HepG2 (cell line): ENCODE data around the gene ALG10B. TPM values are rescaled to one million over a fixed set of nuclear protein-coding genes. Genes with fewer than 3 reads are reported as not detected.
A peak's percentile ranks its signal among the peaks of the same experiment; 100 is the strongest.

Experiments
- CENPBD1 ChIP-seq: sonication (generic); formaldehyde crosslinking; IDR thresholded peaks from 2 replicates; pipeline ENCODE4 v1.8.0; 2022; ENCODE audit warnings: missing genetic modification reagents, low read depth, mild to moderate bottlenecking, borderline replicate concordance
- HMG20B ChIP-seq: conservative IDR thresholded peaks from 2 replicates; pipeline ENCODE4 v1.6.1; 2016; ENCODE audit warnings: missing genetic modification reagents, missing compliant biosample characterization
- NFIB ChIP-seq: sonication (generic); formaldehyde crosslinking; IDR thresholded peaks from 2 replicates; pipeline ENCODE4 v1.9.0; 2021; ENCODE audit warnings: missing genetic modification reagents, mild to moderate bottlenecking, borderline replicate concordance
- PHF8 ChIP-seq: sonication (generic); formaldehyde crosslinking; IDR thresholded peaks from 2 replicates; pipeline ENCODE4 v1.5.0; 2020; ENCODE audit warnings: missing genetic modification reagents
- SSRP1 ChIP-seq: IDR thresholded peaks from 2 replicates; pipeline ENCODE4 v1.6.1; 2016; ENCODE audit warnings: control low read depth
- TP53 ChIP-seq: sonication (generic); formaldehyde crosslinking; conservative IDR thresholded peaks from 2 replicates; pipeline ENCODE4 v1.4.0; 2020; ENCODE audit warnings: missing genetic modification reagents
- ZMYM4 ChIP-seq: sonication (generic); formaldehyde crosslinking; IDR thresholded peaks from 2 replicates; pipeline ENCODE4 v1.8.1; 2023; ENCODE audit warnings: mild to moderate bottlenecking, missing genetic modification reagents
- ZNF20 ChIP-seq: sonication (generic); formaldehyde crosslinking; IDR thresholded peaks from 2 replicates; pipeline ENCODE4 v1.4.0; 2020; ENCODE audit warnings: mild to moderate bottlenecking, moderate library complexity, missing genetic modification reagents
- ZNF263 ChIP-seq: sonication (generic); formaldehyde crosslinking; IDR thresholded peaks from 2 replicates; pipeline ENCODE4 v1.4.0; 2020; ENCODE audit warnings: missing genetic modification reagents
- ZNF609 ChIP-seq: sonication (generic); formaldehyde crosslinking; IDR thresholded peaks from 2 replicates; pipeline ENCODE4 v1.4.0; 2020; ENCODE audit warnings: mild to moderate bottlenecking, missing genetic modification reagents, borderline replicate concordance
- polyA plus RNA-seq, 8 experiments: library from polyadenylated mRNA; depleted of rRNA in 3 of 8; stranded (reverse) in 7 of 8; unstranded in 1 of 8; fragments of >200 nt; fragmentation: Illumina TruSeq in 4 of 8; extraction: Trizol in 4 of 8; gene quantifications; 2 replicates each; pipeline versions ENCODE4 v1.2.1 to v1.2.3, GENCODE V29; 2011 to 2016; ENCODE audit warnings: low read depth in 4 of 8, missing spikeins in 1 of 8, mixed read lengths in 1 of 8; ENCODE audit not compliant: insufficient read depth in 1 of 8
- total RNA-seq, 5 experiments: library from RNA; depleted of rRNA; stranded (reverse); fragments of >200 nt; fragmentation: Illumina TruSeq; extraction: Trizol; gene quantifications; 2 replicates each; pipeline ENCODE4 v1.2.3, GENCODE V29; 2016; ENCODE audit warnings: low read depth in 1 of 5
- TF ChIP-seq, protein P1 (sequence below): IDR thresholded peaks from 2 replicates; pipeline ENCODE4 v1.6.1; 2016; ENCODE audit warnings: low read depth, missing genetic modification reagents, missing compliant biosample characterization
- TF ChIP-seq, protein P2 (sequence below): sonication (generic); formaldehyde crosslinking; conservative IDR thresholded peaks from 2 replicates; pipeline ENCODE4 v1.8.0; 2022; ENCODE audit warnings: missing genetic modification reagents

ALG10B gene
- total and polyA plus RNA-seq, 2 of the 13 experiments (the other 11 are each of a cell fraction or from before 2014, with no cell fraction given) = 3.3 to 9.3 TPM

DNA sequence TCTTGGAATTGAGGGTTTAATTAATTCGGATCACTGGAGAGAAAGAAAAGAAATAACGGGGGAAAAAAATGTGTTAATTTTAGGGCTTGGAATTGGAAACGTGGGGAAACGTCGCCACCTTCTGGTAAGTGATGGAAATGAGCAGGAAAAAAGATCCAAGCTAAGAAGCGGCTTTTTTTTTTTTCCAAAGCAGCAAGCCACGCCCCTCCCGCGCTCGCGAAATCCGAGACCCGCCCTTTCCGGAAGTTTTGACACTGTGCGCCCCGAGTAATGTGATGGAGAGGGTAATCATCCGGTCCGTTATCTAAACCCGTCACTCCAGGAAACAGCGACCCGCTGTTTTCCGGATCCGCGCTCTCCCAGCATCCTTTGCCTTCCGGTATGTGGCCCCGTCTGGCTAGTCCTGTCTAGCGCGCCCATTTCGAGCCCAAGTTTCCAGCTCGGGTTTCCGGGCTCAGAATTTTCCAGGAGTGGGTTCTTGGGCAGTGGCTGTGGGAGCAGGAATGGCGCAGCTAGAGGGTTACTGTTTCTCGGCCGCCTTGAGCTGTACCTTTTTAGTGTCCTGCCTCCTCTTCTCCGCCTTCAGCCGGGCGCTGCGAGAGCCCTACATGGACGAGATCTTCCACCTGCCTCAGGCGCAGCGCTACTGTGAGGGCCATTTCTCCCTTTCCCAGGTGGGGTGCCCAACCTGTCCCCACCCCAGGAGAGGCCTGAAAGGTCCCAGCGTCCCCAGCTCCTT lies at the start of gene ALG10B (continued):
- TF ChIP-seq CENPBD1 (no peak), ZNF263 (CRISPR knock-in tag) (no peak), ZNF609 (CRISPR knock-in tag) (no peak), ZMYM4 (peak; percentile 86), TP53 (CRISPR knock-in tag) (0 out of 2 replicates have a peak, but pooled peaks have one; percentile 43), ZNF20 (CRISPR knock-in tag) (no peak), NFIB (CRISPR knock-in tag) (no peak), HMG20B (CRISPR knock-in tag) (no peak), PHF8 (CRISPR knock-in tag) (peak; percentile 65), SSRP1 (CRISPR knock-in tag) (0 out of 2 replicates have a peak, but pooled peaks have one; percentile 75)
- TF ChIP-seq, protein P1, sequence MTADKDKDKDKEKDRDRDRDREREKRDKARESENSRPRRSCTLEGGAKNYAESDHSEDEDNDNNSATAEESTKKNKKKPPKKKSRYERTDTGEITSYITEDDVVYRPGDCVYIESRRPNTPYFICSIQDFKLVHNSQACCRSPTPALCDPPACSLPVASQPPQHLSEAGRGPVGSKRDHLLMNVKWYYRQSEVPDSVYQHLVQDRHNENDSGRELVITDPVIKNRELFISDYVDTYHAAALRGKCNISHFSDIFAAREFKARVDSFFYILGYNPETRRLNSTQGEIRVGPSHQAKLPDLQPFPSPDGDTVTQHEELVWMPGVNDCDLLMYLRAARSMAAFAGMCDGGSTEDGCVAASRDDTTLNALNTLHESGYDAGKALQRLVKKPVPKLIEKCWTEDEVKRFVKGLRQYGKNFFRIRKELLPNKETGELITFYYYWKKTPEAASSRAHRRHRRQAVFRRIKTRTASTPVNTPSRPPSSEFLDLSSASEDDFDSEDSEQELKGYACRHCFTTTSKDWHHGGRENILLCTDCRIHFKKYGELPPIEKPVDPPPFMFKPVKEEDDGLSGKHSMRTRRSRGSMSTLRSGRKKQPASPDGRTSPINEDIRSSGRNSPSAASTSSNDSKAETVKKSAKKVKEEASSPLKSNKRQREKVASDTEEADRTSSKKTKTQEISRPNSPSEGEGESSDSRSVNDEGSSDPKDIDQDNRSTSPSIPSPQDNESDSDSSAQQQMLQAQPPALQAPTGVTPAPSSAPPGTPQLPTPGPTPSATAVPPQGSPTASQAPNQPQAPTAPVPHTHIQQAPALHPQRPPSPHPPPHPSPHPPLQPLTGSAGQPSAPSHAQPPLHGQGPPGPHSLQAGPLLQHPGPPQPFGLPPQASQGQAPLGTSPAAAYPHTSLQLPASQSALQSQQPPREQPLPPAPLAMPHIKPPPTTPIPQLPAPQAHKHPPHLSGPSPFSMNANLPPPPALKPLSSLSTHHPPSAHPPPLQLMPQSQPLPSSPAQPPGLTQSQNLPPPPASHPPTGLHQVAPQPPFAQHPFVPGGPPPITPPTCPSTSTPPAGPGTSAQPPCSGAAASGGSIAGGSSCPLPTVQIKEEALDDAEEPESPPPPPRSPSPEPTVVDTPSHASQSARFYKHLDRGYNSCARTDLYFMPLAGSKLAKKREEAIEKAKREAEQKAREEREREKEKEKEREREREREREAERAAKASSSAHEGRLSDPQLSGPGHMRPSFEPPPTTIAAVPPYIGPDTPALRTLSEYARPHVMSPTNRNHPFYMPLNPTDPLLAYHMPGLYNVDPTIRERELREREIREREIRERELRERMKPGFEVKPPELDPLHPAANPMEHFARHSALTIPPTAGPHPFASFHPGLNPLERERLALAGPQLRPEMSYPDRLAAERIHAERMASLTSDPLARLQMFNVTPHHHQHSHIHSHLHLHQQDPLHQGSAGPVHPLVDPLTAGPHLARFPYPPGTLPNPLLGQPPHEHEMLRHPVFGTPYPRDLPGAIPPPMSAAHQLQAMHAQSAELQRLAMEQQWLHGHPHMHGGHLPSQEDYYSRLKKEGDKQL (CRISPR knock-in tag) = no peak
- TF ChIP-seq, protein P2, sequence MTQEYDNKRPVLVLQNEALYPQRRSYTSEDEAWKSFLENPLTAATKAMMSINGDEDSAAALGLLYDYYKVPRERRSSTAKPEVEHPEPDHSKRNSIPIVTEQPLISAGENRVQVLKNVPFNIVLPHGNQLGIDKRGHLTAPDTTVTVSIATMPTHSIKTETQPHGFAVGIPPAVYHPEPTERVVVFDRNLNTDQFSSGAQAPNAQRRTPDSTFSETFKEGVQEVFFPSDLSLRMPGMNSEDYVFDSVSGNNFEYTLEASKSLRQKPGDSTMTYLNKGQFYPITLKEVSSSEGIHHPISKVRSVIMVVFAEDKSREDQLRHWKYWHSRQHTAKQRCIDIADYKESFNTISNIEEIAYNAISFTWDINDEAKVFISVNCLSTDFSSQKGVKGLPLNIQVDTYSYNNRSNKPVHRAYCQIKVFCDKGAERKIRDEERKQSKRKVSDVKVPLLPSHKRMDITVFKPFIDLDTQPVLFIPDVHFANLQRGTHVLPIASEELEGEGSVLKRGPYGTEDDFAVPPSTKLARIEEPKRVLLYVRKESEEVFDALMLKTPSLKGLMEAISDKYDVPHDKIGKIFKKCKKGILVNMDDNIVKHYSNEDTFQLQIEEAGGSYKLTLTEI (CRISPR knock-in tag) = no peak
